Hepatocyte (in vitro differentiated cells): ENCODE measurements around the gene NKX3-2.

Experiments used
- EZH2 ChIP-seq: fragments of 200-600 bp; sonication (generic); IDR thresholded peaks from 2 replicates; pipeline ENCODE4 v1.6.1; 2016; ENCODE audit warnings: antibody characterized with exemption, mild to moderate bottlenecking, borderline replicate concordance
- EZH2phosphoT487 ChIP-seq: fragments of 200-600 bp; sonication (generic); IDR thresholded peaks from one replicate; pipeline ENCODE4 v1.6.1; 2018; ENCODE audit warnings: antibody characterized with exemption, mild to moderate bottlenecking, low read depth, moderate library complexity; ENCODE audit not compliant: unreplicated experiment, severe bottlenecking
- TF ChIP-seq, protein P1 (sequence below): fragments of 200-600 bp; sonication (generic); IDR thresholded peaks from 2 replicates; pipeline ENCODE4 v1.5.1; 2016; ENCODE audit warnings: antibody characterized with exemption, mild to moderate bottlenecking; ENCODE audit not compliant: poor library complexity

DNA sequence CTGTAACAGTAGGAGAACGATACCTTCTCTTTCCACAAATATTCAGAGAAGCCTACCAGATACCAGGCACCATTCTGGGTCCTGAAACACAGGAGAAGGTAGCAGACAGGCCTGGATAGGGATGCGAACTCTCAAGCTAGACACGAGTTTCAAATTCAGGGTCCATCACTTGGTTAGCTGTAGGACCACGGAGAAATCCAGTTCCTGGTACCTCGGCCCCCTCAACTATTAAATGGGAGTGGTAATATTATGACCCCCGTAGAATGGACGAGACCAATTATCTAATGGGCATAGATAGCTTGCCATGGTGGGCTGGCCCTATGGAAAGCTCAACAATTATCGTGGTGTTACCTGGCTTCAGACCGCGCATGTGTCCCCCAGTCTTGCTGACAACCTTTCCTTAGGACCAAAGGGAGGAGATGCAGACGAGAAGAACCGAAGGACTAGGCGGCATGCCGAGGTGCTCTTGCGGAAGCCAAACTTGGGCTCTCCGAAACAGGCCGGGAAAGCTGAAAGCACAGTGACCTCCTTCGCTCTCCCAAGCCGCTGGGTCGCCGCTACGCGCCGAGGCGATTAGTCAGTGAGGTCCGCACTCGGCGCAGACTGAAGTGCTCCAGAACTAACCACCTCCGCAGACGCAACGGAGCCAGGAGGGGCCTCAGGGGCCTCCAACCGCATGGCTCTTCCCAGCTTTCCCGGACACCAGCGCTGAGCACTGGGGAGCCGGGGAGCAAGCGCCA is 19.6 kb downstream of the NKX3-2 start:
- TF ChIP-seq, protein P1, sequence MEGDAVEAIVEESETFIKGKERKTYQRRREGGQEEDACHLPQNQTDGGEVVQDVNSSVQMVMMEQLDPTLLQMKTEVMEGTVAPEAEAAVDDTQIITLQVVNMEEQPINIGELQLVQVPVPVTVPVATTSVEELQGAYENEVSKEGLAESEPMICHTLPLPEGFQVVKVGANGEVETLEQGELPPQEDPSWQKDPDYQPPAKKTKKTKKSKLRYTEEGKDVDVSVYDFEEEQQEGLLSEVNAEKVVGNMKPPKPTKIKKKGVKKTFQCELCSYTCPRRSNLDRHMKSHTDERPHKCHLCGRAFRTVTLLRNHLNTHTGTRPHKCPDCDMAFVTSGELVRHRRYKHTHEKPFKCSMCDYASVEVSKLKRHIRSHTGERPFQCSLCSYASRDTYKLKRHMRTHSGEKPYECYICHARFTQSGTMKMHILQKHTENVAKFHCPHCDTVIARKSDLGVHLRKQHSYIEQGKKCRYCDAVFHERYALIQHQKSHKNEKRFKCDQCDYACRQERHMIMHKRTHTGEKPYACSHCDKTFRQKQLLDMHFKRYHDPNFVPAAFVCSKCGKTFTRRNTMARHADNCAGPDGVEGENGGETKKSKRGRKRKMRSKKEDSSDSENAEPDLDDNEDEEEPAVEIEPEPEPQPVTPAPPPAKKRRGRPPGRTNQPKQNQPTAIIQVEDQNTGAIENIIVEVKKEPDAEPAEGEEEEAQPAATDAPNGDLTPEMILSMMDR, result no peak
- no peak for TF ChIP-seq EZH2phosphoT487
- TF ChIP-seq EZH2, result peak; percentile 12
